Sigmoid colon (tissue), 7 donors: ENCODE data around the gene NMUR1. TPM values are rescaled to one million over a fixed set of nuclear protein-coding genes. Genes with fewer than 3 reads are reported as not detected.
"Not testable (repeated sequence)": the region's sequence is repeated elsewhere in the genome, so short reads cannot be mapped to it uniquely, and the experiment has no call there.

Experiments
- DNase-seq: peaks from one replicate; pipeline ENCODE4 v3.0.0-alpha.2; 2019
- H3K27ac ChIP-seq, 4 donors: fragments of 200-600 bp; sonication (generic); one replicate each; pipeline ENCODE4 v1.5.1; 2016 to 2019; ENCODE audit warnings: mild to moderate bottlenecking in 1 of 4
- H3K27me3 ChIP-seq, 3 donors: fragments of 200-600 bp; sonication (generic); one replicate each; pipeline ENCODE4 v1.5.1; 2019; ENCODE audit warnings: mild to moderate bottlenecking in 1 of 3
- H3K36me3 ChIP-seq, 4 donors: fragments of 200-600 bp; sonication (generic); one replicate each; pipeline ENCODE4 v1.5.1; 2016 to 2019
- H3K4me1 ChIP-seq, 4 donors: fragments of 200-600 bp; sonication (generic); one replicate each; pipeline ENCODE4 v1.5.1; 2017 to 2019
- H3K4me3 ChIP-seq, 4 donors: fragments of 200-600 bp; sonication (generic); one replicate each; pipeline ENCODE4 v1.5.1; 2017 to 2019; ENCODE audit warnings: mild to moderate bottlenecking in 2 of 4, moderate library complexity in 1 of 4
- H3K9me3 ChIP-seq, 4 donors: fragments of 200-600 bp in 3 of 4; sonication (generic) in 3 of 4; one replicate each; pipeline versions ENCODE4 v1.5.1 to v1.6.1; 2013 to 2019
- EP300 ChIP-seq, 4 donors: sonication (generic); formaldehyde crosslinking; IDR thresholded peaks; one replicate each; pipeline ENCODE4 v1.6.1; 2017; ENCODE audit warnings: antibody characterized with exemption in 4 of 4
- POLR2A ChIP-seq, 2 donors: fragments of 450-650 bp; IDR thresholded peaks; one replicate each; pipeline ENCODE4 v1.6.1; 2016; ENCODE audit warnings: antibody characterized with exemption in 2 of 2, mild to moderate bottlenecking in 2 of 2, moderate library complexity in 2 of 2
- POLR2AphosphoS5 ChIP-seq, 4 donors: sonication (generic); formaldehyde crosslinking; IDR thresholded peaks; one replicate each; pipeline ENCODE4 v1.6.1; 2017; ENCODE audit warnings: antibody characterized with exemption in 4 of 4
- WGBS, 2 donors: extraction: QIAGEN DNeasy Blood & Tissue Kit; methylation state at CpG; one replicate each; pipeline ENCODE4 v1.1.7; 2013; 5-methylcytosine and 5-hydroxymethylcytosine counted together
- intact Hi-C: fragments of 100-400 bp; cut with DNase I; formaldehyde crosslinking; loops from one replicate; pipeline ENCODE4 v1.15.1; 2023
- polyA plus RNA-seq, 3 donors: library from polyadenylated mRNA; stranded (reverse); fragments of 200-250 nt; gene quantifications; one replicate each; pipeline ENCODE4 v1.2.3, GENCODE V29; 2013
- total RNA-seq, 4 donors: library from RNA; depleted of rRNA; stranded (reverse); fragments of >200 nt; gene quantifications; one replicate each; pipeline ENCODE4 v1.1.0, GENCODE V29; 2016
- TF ChIP-seq, protein P1 (sequence below), 4 experiments: fragments of 450-650 bp in 3 of 4; fragments of 200-600 bp in 1 of 4; IDR thresholded peaks; one replicate each; pipeline ENCODE4 v1.5.1; 2016 to 2019; ENCODE audit warnings: antibody characterized with exemption in 4 of 4, mild to moderate bottlenecking in 3 of 4, moderate library complexity in 2 of 4
- donor health status: healthy with polysubstance abuse.
- donor health status: Bipolar disorder and iron deficiency.
- donor health status: healthy.

Gene NMUR1
- total RNA-seq (under 1 TPM in 3 of 4 donors, not detected in 1; 0.14 to 0.36 (median 0.16) TPM), polyA plus RNA-seq (under 1 TPM in 2 of 3 donors, not detected in 1; 0.23 to 0.28 TPM)

DNA sequence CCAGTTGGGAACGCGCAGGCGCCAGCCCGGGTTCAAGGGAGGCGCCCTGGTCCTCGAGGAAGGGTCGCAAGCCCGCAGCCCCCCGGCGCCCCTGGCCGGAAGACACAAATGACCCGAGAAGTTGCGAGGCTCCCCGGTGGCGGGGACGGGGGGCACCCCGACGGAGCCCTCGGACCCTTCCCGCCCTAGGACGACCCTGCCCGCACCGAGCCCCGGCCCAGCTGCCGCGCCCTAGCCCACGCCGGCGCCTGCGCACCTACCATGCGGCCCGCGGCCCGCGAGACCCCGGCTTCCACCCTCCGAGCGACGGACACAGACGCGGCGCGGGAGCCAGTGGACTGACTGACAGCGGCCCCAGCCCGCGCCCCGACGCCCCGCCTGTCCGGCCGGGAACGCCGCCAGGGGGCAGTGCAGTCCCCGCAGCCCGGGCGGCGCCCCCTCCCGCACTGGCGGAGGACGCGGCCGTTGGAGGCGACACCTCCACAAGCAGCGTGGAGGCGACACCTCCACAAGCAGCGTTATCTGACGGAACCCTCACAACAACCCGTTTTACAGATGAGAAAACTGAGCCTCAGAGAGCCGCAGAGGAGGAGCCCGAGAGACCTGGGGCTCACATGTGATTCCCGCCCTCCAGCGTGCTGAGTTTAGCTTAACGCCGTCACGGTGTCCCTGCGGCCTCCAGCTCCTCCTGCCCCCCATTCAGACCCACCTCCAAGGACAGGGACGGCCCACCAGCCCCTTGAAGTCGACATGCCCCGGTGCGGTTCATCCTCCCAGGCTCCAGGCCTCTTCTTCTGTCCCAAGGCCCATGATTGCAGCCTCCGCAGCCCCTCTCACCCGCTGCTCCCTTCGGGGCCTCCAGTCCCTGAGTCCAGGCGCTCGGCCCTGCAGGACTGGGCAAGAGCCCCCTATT lies at the start of gene NMUR1:
NMUR1 (minus strand) TSS at position 347 of the 913 bp plus-strand sequence; CDS start at position 263, 84 bp downstream.
- Histone ChIP-seq H3K27me3 (peaks cover 6 to 14% (median 6%) of the 10 kb centered on the region in 3 donors), H3K27ac (no peak within 1 kb of the TSS), H3K4me3 (peak within 1 kb of the TSS; percentile 24 to 52 (median 46)), H3K36me3 (no peaks in the 10 kb centered on the region), H3K4me1 (peaks cover 0 to 11% (median 8%) of the 10 kb centered on the region in 4 donors), H3K9me3 (no peaks in the 10 kb centered on the region)
- intact Hi-C loops: loop anchor here (1.0 kb wide), 1 partner anchor 28 kb away; no protein-coding TSS in a partner anchor
- 14 to 17% methylated on average over 85 of the region's 85 CpGs for WGBS, 2 donors
- DNase-seq: peak; percentile 76
- TF ChIP-seq, protein P1, sequence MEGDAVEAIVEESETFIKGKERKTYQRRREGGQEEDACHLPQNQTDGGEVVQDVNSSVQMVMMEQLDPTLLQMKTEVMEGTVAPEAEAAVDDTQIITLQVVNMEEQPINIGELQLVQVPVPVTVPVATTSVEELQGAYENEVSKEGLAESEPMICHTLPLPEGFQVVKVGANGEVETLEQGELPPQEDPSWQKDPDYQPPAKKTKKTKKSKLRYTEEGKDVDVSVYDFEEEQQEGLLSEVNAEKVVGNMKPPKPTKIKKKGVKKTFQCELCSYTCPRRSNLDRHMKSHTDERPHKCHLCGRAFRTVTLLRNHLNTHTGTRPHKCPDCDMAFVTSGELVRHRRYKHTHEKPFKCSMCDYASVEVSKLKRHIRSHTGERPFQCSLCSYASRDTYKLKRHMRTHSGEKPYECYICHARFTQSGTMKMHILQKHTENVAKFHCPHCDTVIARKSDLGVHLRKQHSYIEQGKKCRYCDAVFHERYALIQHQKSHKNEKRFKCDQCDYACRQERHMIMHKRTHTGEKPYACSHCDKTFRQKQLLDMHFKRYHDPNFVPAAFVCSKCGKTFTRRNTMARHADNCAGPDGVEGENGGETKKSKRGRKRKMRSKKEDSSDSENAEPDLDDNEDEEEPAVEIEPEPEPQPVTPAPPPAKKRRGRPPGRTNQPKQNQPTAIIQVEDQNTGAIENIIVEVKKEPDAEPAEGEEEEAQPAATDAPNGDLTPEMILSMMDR (IDR thresholded peaks at IDR 0.05): peak in 3 of 4 experiments; percentile 9 to 82 (median 40)
- TF ChIP-seq POLR2AphosphoS5 (IDR thresholded peaks at IDR 0.05): no peak

DNA sequence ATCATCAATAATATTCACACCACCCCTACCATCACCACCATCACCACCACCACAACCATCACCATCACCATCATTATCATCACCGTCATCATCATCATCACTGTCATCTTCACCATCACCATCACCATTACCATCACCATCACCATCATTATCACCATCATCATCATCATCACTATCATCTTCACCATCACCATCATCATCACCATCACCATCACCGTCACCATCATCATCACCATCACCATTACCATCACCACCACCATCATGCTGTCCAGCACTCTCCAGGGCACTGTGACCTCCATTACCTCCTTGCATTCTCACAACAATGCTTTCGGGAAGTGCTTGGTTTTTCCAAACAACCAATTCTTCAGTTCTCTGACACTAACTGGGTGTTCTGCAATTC lies 49.3 kb upstream of the NMUR1 start:
- TF ChIP-seq, protein P1 (IDR thresholded peaks at IDR 0.05): no peak
- TF ChIP-seq POLR2A (IDR thresholded peaks at IDR 0.05) (no peak), POLR2AphosphoS5 (IDR thresholded peaks at IDR 0.05) (no peak), EP300 (IDR thresholded peaks at IDR 0.05) (no peak)
- H3K27me3 ChIP-seq: no peaks in the 10 kb centered on the region
- no peaks in the 10 kb centered on the region for H3K4me1 ChIP-seq
- no peak overlapping the region for H3K27ac ChIP-seq
- DNase-seq: no peak
- no peaks in the 10 kb centered on the region for H3K36me3 ChIP-seq
- 92 to 96% methylated on average over 3 of the region's 3 CpGs for WGBS, 2 donors
- H3K4me3 ChIP-seq: no peak overlapping the region
- intact Hi-C loops: no loop called here
- no peaks in the 10 kb centered on the region for H3K9me3 ChIP-seq

DNA sequence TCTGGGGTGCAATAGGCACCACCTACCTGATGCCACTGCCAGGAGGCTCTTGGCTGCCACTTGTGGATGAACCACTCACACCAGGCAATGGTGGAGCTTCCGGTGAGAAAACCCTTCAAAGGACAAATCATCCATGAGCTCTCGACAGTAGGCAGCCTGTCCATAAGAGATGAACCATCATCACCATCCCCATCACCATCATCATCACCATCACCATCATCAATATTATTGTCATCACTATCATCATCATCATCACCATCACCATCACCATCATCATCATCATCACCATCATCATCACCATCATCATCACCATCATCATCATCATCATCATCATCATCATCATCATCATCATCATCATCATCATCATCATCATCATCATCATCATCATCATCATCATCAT lies 48.4 kb upstream of the NMUR1 start:
- 98 to 100% methylated on average over 2 of the region's 2 CpGs for WGBS, 2 donors

GRCh38 chr2:231576465-231576864 lies 46.2 kb upstream of the NMUR1 start:
- 90 to 91% methylated on average over 4 of the region's 4 CpGs for WGBS, 2 donors
- no peak for DNase-seq
- Histone ChIP-seq H3K4me3 (no peak overlapping the region), H3K36me3 (no peaks in the 10 kb centered on the region), H3K27ac (no peak overlapping the region), H3K27me3 (no peaks in the 10 kb centered on the region), H3K4me1 (no peaks in the 10 kb centered on the region), H3K9me3 (no peaks in the 10 kb centered on the region)
- TF ChIP-seq POLR2AphosphoS5 (IDR thresholded peaks at IDR 0.05) (no peak), EP300 (IDR thresholded peaks at IDR 0.05) (no peak), POLR2A (IDR thresholded peaks at IDR 0.05) (no peak)
- TF ChIP-seq, protein P1 (IDR thresholded peaks at IDR 0.05): no peak
- intact Hi-C loops: no loop called here

More for the DNA sequence above, 48.4 kb upstream of the NMUR1 start:
- H3K9me3 ChIP-seq, H3K36me3 ChIP-seq, H3K4me3 ChIP-seq, H3K27me3 ChIP-seq, intact Hi-C loops, H3K27ac ChIP-seq, H3K4me1 ChIP-seq, DNase-seq: not testable (repeated sequence)

GRCh38 chr2:231575612-231576256 lies 45.5 kb upstream of the NMUR1 start:
- 93 to 94% methylated on average over 10 of the region's 10 CpGs for WGBS, 2 donors
- no peaks in the 10 kb centered on the region for H3K9me3 ChIP-seq
- no peak overlapping the region for H3K27ac ChIP-seq
- intact Hi-C loops: no loop called here
- no peak for DNase-seq
- TF ChIP-seq, protein P1 (IDR thresholded peaks at IDR 0.05): no peak
- TF ChIP-seq POLR2AphosphoS5 (IDR thresholded peaks at IDR 0.05) (no peak), EP300 (IDR thresholded peaks at IDR 0.05) (no peak), POLR2A (IDR thresholded peaks at IDR 0.05) (no peak)
- no peaks in the 10 kb centered on the region for H3K27me3 ChIP-seq
- no peaks in the 10 kb centered on the region for H3K4me1 ChIP-seq
- H3K4me3 ChIP-seq: no peak overlapping the region
- H3K36me3 ChIP-seq: no peaks in the 10 kb centered on the region
